T follicular helper cell (primary cell): Measurements from ENCODE around the gene CHKB.
"Not testable (repeated sequence)": the region's sequence is repeated elsewhere in the genome, so short reads cannot be mapped to it uniquely, and the experiment has no call there.

ENCODE experiments used
- DNase-seq: peaks from one replicate; pipeline ENCODE4 v3.0.0-alpha.2; 2020; ENCODE audit warnings: low read depth

Gene CHKB

GRCh38 chr22:50612528-50613221, 30.0 kb upstream of the CHKB start:
- DNase-seq, result no peak

- no peak for DNase-seq
These were observed 29.5 kb upstream of the CHKB start for GRCh38 chr22:50612168-50612527.

GRCh38 chr22:50611341-50612060, 28.9 kb upstream of the CHKB start:
- DNase-seq, result no peak

GRCh38 chr22:50610581-50610980, 27.9 kb upstream of the CHKB start:
- no peak for DNase-seq

- no peak for DNase-seq
These were observed 27.4 kb upstream of the CHKB start for GRCh38 chr22:50610041-50610451.

- DNase-seq, result no peak
These were observed 26.9 kb upstream of the CHKB start for GRCh38 chr22:50609599-50609998.

- no peak for DNase-seq
These were observed 26.3 kb upstream of the CHKB start for GRCh38 chr22:50608996-50609395.

GRCh38 chr22:50608058-50608840, 25.6 kb upstream of the CHKB start:
- not testable (repeated sequence) for DNase-seq

GRCh38 chr22:50607659-50608020, 25.0 kb upstream of the CHKB start:
- no peak for DNase-seq

- DNase-seq, result no peak
These were observed 24.5 kb upstream of the CHKB start for GRCh38 chr22:50606946-50607658.

- DNase-seq, result no peak
These were observed 23.7 kb upstream of the CHKB start for GRCh38 chr22:50606165-50606945.

- DNase-seq, result no peak
These were observed 23.0 kb upstream of the CHKB start for GRCh38 chr22:50605613-50606074.

- no peak for DNase-seq
These were observed 22.5 kb upstream of the CHKB start for GRCh38 chr22:50605002-50605612.

- no peak for DNase-seq
These were observed 21.8 kb upstream of the CHKB start for GRCh38 chr22:50604256-50605001.

GRCh38 chr22:50603511-50604255, 21.0 kb upstream of the CHKB start:
- DNase-seq, result no peak

GRCh38 chr22:50602338-50602700, 19.7 kb upstream of the CHKB start:
- no peak for DNase-seq

GRCh38 chr22:50601669-50602337, 19.2 kb upstream of the CHKB start:
- no peak for DNase-seq

GRCh38 chr22:50600967-50601668, 18.5 kb upstream of the CHKB start:
- no peak for DNase-seq
